Astrocyte of the cerebellum (primary cell): ENCODE data around the gene TP63.
"Not testable (repeated sequence)": the region's sequence is repeated elsewhere in the genome, so short reads cannot be mapped to it uniquely, and the experiment has no call there.

Experiments
- DNase-seq: peaks from one replicate; pipeline ENCODE4 v3.0.0-alpha.2; 2011; ENCODE audit warnings: low read depth
- H3K4me3 ChIP-seq: 2 replicates; pipeline ENCODE4 v1.5.1; 2011; ENCODE audit warnings: mild to moderate bottlenecking, low read depth, low read length, moderate library complexity
- in situ Hi-C: cut with HindIII; loops from 2 replicates; pipeline ENCODE4 v1.10.0; 2017; ENCODE audit warnings: low sequenced_read_pairs
- TF ChIP-seq, protein P1 (sequence below): IDR thresholded peaks from 2 replicates; pipeline ENCODE4 v1.5.1; 2012; ENCODE audit warnings: low read length, low read depth, moderate library complexity, mild to moderate bottlenecking; ENCODE audit errors: missing control alignments

Gene TP63

DNA sequence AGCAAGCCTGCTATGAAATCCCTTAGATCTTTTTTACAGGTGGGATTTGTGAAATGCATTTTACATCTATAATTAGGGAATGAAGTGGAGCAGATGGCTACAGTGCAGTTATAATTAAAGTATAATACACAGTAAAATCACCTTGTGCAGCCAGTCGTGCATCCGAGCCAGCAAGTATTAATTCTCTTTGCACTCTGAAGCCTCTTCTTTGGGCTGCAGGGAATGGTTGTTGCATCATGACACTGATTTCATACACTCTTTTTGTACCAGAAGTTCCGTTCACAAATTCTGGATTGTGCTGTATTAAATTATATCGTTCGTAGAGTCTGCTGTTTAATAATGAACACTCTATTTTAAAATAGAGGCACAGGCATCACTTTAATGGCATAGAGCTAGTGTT, 28.7 kb upstream of the TP63 start:
- H3K4me3 ChIP-seq: no peak overlapping the region
- DNase-seq: no peak
- TF ChIP-seq, protein P1, sequence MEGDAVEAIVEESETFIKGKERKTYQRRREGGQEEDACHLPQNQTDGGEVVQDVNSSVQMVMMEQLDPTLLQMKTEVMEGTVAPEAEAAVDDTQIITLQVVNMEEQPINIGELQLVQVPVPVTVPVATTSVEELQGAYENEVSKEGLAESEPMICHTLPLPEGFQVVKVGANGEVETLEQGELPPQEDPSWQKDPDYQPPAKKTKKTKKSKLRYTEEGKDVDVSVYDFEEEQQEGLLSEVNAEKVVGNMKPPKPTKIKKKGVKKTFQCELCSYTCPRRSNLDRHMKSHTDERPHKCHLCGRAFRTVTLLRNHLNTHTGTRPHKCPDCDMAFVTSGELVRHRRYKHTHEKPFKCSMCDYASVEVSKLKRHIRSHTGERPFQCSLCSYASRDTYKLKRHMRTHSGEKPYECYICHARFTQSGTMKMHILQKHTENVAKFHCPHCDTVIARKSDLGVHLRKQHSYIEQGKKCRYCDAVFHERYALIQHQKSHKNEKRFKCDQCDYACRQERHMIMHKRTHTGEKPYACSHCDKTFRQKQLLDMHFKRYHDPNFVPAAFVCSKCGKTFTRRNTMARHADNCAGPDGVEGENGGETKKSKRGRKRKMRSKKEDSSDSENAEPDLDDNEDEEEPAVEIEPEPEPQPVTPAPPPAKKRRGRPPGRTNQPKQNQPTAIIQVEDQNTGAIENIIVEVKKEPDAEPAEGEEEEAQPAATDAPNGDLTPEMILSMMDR: no peak
- in situ Hi-C loops: no loop called here

DNA sequence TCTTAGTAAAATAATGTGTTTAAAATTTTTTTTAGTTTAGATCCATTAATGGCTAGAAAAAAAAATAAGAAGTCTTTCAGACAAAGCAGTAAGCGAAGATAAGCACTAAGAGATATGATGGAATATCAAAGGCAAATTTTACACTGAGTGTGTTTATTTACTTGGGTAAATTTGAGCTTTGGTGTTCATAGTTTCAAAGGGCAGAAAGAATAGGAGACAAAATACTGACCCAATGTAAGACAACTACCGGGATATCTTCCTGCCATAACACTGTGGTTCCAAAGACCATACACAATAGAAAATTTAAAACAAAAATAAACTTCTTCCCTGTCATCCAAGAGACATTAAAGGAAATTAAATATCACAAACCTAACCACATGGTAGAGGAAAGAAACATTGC, 25.5 kb upstream of the TP63 start:
- no peak for DNase-seq
- TF ChIP-seq, protein P1: no peak
- in situ Hi-C loops: no loop called here

DNA sequence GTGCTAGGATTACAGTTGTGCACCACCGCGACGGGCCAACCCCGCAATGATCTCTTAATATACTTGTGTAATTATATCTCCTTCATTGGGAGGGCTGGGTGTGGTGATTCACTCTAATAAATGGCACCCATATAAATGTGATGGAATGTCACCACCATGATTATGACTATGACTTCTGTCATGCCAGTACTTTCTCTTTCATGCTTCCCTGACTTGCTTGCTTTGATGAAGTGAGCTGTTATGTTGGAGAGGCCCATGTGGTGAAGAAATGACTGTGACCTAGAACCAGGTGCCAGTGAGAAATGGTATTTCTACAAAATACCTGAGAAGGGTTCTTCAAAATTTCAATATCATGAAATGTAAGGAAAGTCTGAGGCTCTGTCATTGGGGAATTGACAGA, 24.4 kb upstream of the TP63 start:
- DNase-seq: no peak
- H3K4me3 ChIP-seq: no peak overlapping the region
- in situ Hi-C loops: no loop called here
- TF ChIP-seq, protein P1: no peak

More for the DNA sequence above, 25.5 kb upstream of the TP63 start:
- no peak overlapping the region for H3K4me3 ChIP-seq

DNA sequence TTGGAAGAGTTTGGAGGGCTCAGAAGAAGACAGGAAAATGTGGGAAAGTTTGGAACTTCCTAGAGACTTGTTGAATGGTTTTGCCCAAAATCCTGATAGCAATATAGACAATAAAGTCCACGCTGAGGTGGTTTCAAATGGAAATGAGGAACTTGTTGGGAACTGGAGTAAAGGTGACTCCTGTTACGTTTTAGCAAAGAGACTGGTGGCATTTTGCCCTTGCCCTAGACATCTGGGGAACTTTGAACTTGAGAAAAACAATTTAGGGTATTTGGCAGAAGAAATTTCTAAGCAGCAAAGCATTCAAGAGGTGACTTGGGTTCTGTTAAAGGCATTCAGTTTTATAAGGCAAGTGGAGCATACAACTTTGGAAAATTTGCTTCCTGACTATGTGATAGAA, 18.5 kb upstream of the TP63 start:
- in situ Hi-C loops, DNase-seq, H3K4me3 ChIP-seq: not testable (repeated sequence)

DNA sequence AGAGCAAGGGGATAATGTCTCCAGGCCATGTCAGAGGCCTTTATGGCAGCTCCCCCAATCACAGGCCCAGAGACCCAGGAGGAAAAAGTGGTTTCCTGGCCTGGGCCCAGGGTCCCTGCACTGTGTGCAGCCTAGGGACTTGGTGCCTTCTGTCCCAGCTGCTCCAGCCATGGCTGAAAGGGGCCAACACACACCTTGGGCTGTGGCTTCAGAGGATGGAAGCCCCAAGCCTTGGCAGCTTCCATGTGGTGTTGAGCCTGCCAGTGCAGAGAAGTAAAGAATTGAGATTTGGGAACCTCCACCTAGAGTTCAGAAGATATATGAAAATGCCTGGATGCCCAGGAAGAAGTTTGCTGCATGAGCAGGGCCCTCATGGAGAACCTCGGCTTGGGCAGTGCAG, 18.1 kb upstream of the TP63 start:
- in situ Hi-C loops: no loop called here
- TF ChIP-seq, protein P1: no peak
- DNase-seq: no peak
- no peak overlapping the region for H3K4me3 ChIP-seq

DNA sequence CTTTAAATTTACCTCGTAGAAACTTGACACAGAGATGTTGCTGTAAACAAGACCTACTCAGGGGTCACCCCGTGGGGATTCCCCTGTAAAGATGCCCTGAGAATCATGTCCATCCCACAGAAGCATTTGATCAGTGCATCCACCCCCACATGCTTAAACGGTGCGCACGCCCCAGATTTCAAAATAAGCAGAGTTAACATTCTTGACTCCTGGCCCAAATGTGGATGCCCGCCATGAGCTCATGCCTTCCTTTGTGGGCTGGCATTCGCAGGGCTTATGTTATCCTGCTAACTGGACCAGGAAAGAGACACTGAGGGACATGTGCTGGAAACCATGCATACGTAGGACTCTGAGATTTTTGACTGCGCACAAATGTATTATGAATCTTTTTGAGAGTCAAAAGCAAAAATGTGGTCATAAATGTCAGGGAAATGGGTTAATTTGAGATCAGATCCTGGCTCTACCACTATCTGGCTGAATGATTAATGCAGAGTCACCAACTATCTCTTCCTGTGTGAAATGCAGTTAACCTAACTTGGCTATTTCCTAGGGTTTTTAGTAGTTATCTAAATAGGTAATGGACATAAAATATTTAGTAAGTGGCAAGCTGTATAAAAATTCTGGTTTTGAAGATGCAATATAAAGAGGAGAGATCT, 9.1 kb upstream of the TP63 start:
- no peak for DNase-seq
- in situ Hi-C loops: no loop called here
- TF ChIP-seq, protein P1: no peak
- no peak overlapping the region for H3K4me3 ChIP-seq

DNA sequence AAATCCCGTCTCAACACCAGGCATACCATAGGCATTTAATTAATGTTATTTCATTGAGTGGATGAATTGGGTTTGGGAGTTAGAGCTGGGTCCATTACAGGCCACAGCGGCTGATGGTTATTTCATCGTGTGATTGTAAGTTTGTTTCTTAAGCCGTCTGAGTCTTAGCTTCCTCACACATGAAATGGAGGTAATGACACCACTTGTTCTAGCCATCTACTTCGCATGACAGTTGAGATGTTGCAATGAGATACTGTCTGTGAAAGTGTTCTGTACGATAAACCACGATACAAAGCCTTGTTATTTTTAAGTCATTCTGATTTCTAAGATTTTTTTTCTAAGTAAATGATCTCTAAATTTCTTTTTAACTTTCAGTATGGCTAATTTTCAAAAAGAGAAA, 8.6 kb upstream of the TP63 start:
- DNase-seq: no peak
- in situ Hi-C loops: no loop called here
- TF ChIP-seq, protein P1: no peak
- no peak overlapping the region for H3K4me3 ChIP-seq
